GM18951 (cell line): ENCODE results near the gene ADGRE2.

ENCODE experiments used
- POLR2A ChIP-seq: IDR thresholded peaks from 4 replicates; pipeline ENCODE4 v1.6.1; 2011; ENCODE audit warnings: mild to moderate bottlenecking; ENCODE audit not compliant: insufficient read length, insufficient read depth; ENCODE audit errors: extremely low read depth
- in situ Hi-C: fragments of 300-500 bp; cut with MboI; formaldehyde crosslinking; loops from one replicate; pipeline ENCODE4 v1.12.0; 2022; ENCODE audit warnings: low sequenced_read_pairs, mixed read lengths, inconsistent platforms; ENCODE audit not compliant: unreplicated experiment

Gene ADGRE2

GRCh38 chr19:14769201-14769600 is 9.2 kb downstream of the ADGRE2 start:
- in situ Hi-C loops, result loop anchor here (5.0 kb wide), 1 partner anchor 372 kb away; no protein-coding TSS in a partner anchor
- no peak for TF ChIP-seq POLR2A

DNA sequence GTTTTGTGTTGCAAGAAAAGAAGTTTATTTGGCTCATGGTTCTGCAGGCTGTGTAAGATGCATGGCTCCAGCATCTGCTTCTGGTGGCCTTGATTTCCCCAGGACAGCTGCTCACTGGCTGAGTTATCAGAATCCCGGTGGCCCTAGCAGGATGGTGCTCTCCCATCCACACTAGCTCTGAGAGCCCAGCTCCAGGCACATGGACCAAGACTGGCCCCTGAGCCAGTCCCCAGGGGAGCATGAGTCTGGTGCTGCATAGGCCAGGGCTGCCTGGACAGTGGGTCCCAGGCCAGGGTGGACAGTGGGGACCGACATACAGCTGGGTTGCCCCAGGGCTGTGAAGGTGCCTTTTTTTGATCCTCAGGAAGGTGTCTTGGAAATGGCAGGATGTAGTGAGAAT is 10.4 kb downstream of the ADGRE2 start:
- in situ Hi-C loops, result loop anchor here (5.0 kb wide), 1 partner anchor 371 kb away; no protein-coding TSS in a partner anchor

GRCh38 chr19:14767466-14767971 is 10.8 kb downstream of the ADGRE2 start:
- TF ChIP-seq POLR2A, result no peak

More for the DNA sequence above, 10.4 kb downstream of the ADGRE2 start:
- TF ChIP-seq POLR2A, result no peak

DNA sequence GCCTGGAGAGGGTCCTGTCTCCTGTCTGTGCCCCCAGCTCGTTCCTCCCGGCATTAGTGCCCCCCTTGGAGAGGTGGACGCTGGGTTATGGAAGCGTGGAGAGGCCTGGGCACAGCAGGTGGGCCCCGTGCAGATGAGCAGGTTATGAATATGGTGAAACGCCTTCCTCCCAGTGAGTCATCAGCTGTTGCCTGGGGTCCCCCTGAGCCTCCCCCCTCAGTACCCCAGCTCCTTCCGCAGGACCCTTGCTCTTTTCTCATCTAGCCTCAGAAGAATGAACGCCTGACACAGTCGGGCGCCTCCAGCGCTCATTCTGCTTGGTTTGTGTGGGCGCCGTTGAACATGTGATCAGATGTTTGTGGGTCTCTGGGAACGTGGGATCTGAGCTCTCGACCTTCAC is 12.5 kb downstream of the ADGRE2 start:
- in situ Hi-C loops, result loop anchor here (5.0 kb wide), 1 partner anchor 369 kb away; no protein-coding TSS in a partner anchor

More at GRCh38 chr19:14767466-14767971, 10.8 kb downstream of the ADGRE2 start:
- in situ Hi-C loops, result loop anchor here (5.0 kb wide), 1 partner anchor 370 kb away; no protein-coding TSS in a partner anchor

GRCh38 chr19:14765403-14765802 is 13.0 kb downstream of the ADGRE2 start:
- in situ Hi-C loops, result loop anchor here (5.0 kb wide), 1 partner anchor 368 kb away; no protein-coding TSS in a partner anchor

DNA sequence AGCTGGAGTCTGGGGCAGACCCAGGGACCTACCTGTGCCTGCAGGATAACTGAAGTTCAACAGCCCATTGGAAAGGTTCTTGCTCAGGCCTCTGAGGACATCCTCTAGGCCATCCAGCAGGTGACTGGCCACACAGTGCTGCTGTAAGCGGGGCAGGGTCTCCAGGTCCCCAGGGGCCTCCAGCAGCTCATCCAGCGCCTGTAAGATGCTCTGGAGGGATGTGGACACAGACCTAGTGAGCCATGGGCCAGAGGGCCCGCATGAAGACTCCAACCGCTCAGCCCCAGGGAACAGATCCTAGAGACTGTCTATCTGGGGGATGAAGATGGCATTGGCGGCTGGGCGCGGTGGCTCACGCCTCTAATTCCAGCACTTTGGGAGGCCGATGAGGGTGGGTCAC is 14.0 kb downstream of the ADGRE2 start:
- in situ Hi-C loops, result no loop called here
- TF ChIP-seq POLR2A, result no peak

GRCh38 chr19:14763497-14764145 is 14.7 kb downstream of the ADGRE2 start:
- in situ Hi-C loops, result no loop called here
- TF ChIP-seq POLR2A, result no peak

DNA sequence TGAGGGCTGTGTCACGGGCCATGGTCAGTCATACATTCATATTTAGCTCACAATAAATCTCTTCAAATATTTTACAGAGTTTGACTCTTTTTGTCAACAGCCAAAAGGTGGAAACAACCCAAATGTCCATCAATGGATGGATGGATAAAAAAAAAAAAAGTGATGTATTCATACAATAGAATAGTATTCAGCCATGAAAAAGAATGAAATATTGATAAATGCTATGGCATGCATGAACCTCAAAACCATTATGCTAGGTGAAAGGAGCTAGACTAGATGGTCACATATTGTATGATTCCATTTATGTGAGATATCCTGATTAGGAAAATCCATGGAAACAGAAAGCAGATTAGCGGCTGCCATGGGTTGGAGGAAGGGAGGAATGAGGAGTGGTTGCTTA is 16.2 kb downstream of the ADGRE2 start:
- in situ Hi-C loops, result no loop called here
- TF ChIP-seq POLR2A, result no peak

DNA sequence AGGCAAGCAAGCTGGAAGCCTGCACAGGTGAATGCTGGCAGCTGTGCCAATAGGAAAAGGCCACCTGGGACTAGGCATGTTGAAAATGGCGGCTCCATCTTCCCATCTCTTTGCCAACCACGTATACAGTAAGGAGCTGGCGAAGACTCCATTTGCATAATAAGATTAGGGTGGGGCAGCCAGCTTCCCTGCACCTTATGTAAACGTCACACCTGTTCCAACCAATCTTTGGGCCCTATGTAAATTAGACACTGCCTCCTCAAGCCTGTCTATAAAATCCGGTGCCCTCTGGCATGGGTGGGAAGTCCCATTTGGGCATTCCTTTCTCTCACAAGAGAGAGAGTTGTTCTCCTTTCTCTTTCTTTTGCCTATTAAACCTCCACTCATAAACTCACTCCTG is 16.8 kb downstream of the ADGRE2 start:
- in situ Hi-C loops, result no loop called here
- no peak for TF ChIP-seq POLR2A

GRCh38 chr19:14758816-14759215 is 19.5 kb downstream of the ADGRE2 start:
- in situ Hi-C loops, result no loop called here
- no peak for TF ChIP-seq POLR2A

GRCh38 chr19:14748601-14749000 is 29.8 kb downstream of the ADGRE2 start:
- in situ Hi-C loops, result no loop called here
- no peak for TF ChIP-seq POLR2A

GRCh38 chr19:14746886-14747285 is 31.5 kb downstream of the ADGRE2 start:
- TF ChIP-seq POLR2A, result no peak
- in situ Hi-C loops, result no loop called here

GRCh38 chr19:14735915-14736314 is 42.4 kb downstream of the ADGRE2 start:
- no peak for TF ChIP-seq POLR2A
- in situ Hi-C loops, result no loop called here

DNA sequence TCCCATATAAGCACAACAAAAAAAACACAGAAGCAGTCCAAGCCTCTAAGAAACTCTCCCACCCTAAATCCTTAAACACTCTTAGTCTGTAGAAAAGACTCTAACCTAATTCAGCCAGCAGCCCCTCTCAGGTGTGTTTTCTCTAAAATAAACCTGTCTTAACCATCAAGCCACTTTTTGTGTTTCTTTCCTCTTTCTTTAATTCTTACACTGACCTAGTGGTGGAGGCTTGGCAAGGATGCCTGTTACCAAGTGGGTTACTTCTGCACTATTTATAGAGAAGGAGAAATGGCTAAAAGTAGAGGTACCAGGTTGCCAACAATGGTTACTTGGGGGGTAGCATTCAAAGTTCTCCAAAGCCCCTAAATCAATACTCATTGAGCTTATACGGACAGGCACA is 44.8 kb downstream of the ADGRE2 start:
- TF ChIP-seq POLR2A, result no peak
- in situ Hi-C loops, result no loop called here
